SKM-1 (cell line): ENCODE results near the gene AGTPBP1.

Experiments
- DNase-seq: peaks from one replicate; lab custom pipeline; 2025; ENCODE audit not compliant: unreplicated experiment; lab: John Stamatoyannopoulos, UW

The AGTPBP1 gene

GRCh38 chr9:85541876-85542275 lies 199.9 kb downstream of the AGTPBP1 start:
- DNase-seq: no peak

GRCh38 chr9:85536514-85536913 lies 205.2 kb downstream of the AGTPBP1 start:
- DNase-seq: no peak

GRCh38 chr9:85536076-85536475 lies 205.7 kb downstream of the AGTPBP1 start:
- no peak for DNase-seq

GRCh38 chr9:85534340-85534739 lies 207.4 kb downstream of the AGTPBP1 start:
- DNase-seq: no peak

GRCh38 chr9:85533538-85533937 lies 208.2 kb downstream of the AGTPBP1 start:
- no peak for DNase-seq

- DNase-seq: no peak
Observed at GRCh38 chr9:85530721-85531120, 211.0 kb downstream of the AGTPBP1 start.

GRCh38 chr9:85528607-85529006 lies 213.1 kb downstream of the AGTPBP1 start:
- DNase-seq: no peak

- no peak for DNase-seq
Observed at GRCh38 chr9:85528142-85528541, 213.6 kb downstream of the AGTPBP1 start.

- no peak for DNase-seq
Observed at GRCh38 chr9:85527331-85528020, 214.3 kb downstream of the AGTPBP1 start.

- no peak for DNase-seq
Observed at GRCh38 chr9:85524531-85524930, 217.2 kb downstream of the AGTPBP1 start.

- DNase-seq: no peak
Observed at GRCh38 chr9:85523202-85523601, 218.6 kb downstream of the AGTPBP1 start.

GRCh38 chr9:85522459-85523092 lies 219.2 kb downstream of the AGTPBP1 start:
- no peak for DNase-seq

GRCh38 chr9:85521371-85522197 lies 220.2 kb downstream of the AGTPBP1 start:
- no peak for DNase-seq

- DNase-seq: no peak
Observed at GRCh38 chr9:85516976-85517637, 224.6 kb downstream of the AGTPBP1 start.

- no peak for DNase-seq
Observed at GRCh38 chr9:85516455-85516854, 225.3 kb downstream of the AGTPBP1 start.

GRCh38 chr9:85515021-85515420 lies 226.7 kb downstream of the AGTPBP1 start:
- DNase-seq: no peak

GRCh38 chr9:85514256-85514655 lies 227.5 kb downstream of the AGTPBP1 start:
- DNase-seq: no peak

GRCh38 chr9:85511746-85512145 lies 230.0 kb downstream of the AGTPBP1 start:
- no peak for DNase-seq

- no peak for DNase-seq
Observed at GRCh38 chr9:85510830-85511504, 230.8 kb downstream of the AGTPBP1 start.

GRCh38 chr9:85508616-85509015 lies 233.1 kb downstream of the AGTPBP1 start:
- no peak for DNase-seq

GRCh38 chr9:85505612-85506011 lies 236.1 kb downstream of the AGTPBP1 start:
- no peak for DNase-seq
